Parathyroid adenoma (tissue), 2 donors: ENCODE data around the gene BCHE.

Experiments
- H2AFZ ChIP-seq: fragments of 300-600 bp; sonication (generic); one replicate; pipeline ENCODE4 v1.7.0; 2017; ENCODE audit warnings: antibody characterized with exemption, mild to moderate bottlenecking
- H3K27ac ChIP-seq: fragments of 300-600 bp; sonication (generic); one replicate; pipeline ENCODE4 v1.7.0; 2017
- H3K27me3 ChIP-seq: fragments of 300-600 bp; sonication (generic); one replicate; pipeline ENCODE4 v1.7.0; 2017; ENCODE audit warnings: low read length; ENCODE audit not compliant: control insufficient read depth, insufficient read depth
- H3K36me3 ChIP-seq: fragments of 300-600 bp; sonication (generic); one replicate; pipeline ENCODE4 v1.7.0; 2017; ENCODE audit warnings: low read length; ENCODE audit not compliant: control insufficient read depth, insufficient read depth
- H3K4me1 ChIP-seq: fragments of 300-600 bp; sonication (generic); one replicate; pipeline ENCODE4 v1.7.0; 2017; ENCODE audit warnings: control low read depth
- H3K4me2 ChIP-seq: fragments of 300-600 bp; sonication (generic); one replicate; pipeline ENCODE4 v1.7.0; 2017; ENCODE audit warnings: low read length
- H3K4me3 ChIP-seq: fragments of 300-600 bp; sonication (generic); one replicate; pipeline ENCODE4 v1.7.0; 2017; ENCODE audit warnings: low read depth, low read length
- H3K79me2 ChIP-seq: fragments of 300-600 bp; sonication (generic); one replicate; pipeline ENCODE4 v1.7.0; 2017; ENCODE audit warnings: control low read depth
- H3K9ac ChIP-seq: fragments of 300-600 bp; sonication (generic); one replicate; pipeline ENCODE4 v1.7.0; 2017; ENCODE audit warnings: mild to moderate bottlenecking
- H3K9me3 ChIP-seq: fragments of 300-600 bp; sonication (generic); one replicate; pipeline ENCODE4 v1.7.0; 2017; ENCODE audit warnings: low read length; ENCODE audit not compliant: control insufficient read depth
- TF ChIP-seq, protein P1 (sequence below): fragments of 300-600 bp; sonication (generic); IDR thresholded peaks from one replicate; pipeline ENCODE4 v1.7.0; 2017; ENCODE audit warnings: antibody characterized with exemption, mild to moderate bottlenecking
- donor health status: primary hyperparathyroidism.

BCHE gene

DNA sequence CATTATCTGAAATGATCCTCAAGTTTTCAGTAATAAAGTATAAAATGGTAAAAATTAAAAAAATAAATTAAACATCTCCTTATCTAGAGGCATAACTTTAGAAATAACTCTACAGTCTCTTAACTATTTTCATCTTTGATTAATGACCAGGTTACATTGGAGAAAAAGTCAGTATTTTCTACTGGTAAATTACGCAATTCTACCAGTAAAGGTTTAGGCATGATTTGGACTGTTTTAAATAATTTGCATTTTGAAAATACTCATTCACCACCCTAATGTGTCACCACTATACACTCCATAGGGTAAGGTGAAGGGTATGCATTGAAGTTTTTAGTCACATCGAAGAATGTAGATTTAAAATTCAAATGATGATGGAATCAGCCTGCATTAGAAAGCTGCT is 45.9 kb upstream of the BCHE start:
- Histone ChIP-seq H3K27me3 (no peaks in the 10 kb centered on the region), H3K4me1 (no peaks in the 10 kb centered on the region), H3K79me2 (no peaks in the 10 kb centered on the region), H3K9ac (no peak overlapping the region), H3K36me3 (no peaks in the 10 kb centered on the region), H3K4me3 (no peak overlapping the region), H3K27ac (no peak overlapping the region), H3K4me2 (no peak overlapping the region), H2AFZ (no peak overlapping the region), H3K9me3 (no peaks in the 10 kb centered on the region)
- TF ChIP-seq, protein P1, sequence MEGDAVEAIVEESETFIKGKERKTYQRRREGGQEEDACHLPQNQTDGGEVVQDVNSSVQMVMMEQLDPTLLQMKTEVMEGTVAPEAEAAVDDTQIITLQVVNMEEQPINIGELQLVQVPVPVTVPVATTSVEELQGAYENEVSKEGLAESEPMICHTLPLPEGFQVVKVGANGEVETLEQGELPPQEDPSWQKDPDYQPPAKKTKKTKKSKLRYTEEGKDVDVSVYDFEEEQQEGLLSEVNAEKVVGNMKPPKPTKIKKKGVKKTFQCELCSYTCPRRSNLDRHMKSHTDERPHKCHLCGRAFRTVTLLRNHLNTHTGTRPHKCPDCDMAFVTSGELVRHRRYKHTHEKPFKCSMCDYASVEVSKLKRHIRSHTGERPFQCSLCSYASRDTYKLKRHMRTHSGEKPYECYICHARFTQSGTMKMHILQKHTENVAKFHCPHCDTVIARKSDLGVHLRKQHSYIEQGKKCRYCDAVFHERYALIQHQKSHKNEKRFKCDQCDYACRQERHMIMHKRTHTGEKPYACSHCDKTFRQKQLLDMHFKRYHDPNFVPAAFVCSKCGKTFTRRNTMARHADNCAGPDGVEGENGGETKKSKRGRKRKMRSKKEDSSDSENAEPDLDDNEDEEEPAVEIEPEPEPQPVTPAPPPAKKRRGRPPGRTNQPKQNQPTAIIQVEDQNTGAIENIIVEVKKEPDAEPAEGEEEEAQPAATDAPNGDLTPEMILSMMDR: no peak

DNA sequence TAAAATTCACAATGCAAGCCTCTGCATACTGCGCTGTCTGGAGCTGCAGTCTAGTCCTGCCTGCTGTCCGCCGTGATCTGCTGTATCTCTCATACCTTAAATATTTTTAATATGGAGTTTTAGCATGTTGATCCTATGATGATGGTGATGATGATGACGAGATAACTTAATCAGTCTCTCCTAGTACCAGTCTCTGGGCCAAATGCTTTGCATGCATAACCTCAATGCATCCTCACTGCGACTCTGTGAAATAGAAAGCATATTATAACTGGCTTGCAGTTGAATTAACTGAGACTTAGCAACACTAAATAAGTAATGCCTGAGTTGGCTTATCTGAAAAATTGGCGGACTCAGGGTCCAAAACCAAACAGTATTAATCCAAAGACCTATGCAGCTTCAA is 38.4 kb upstream of the BCHE start:
- H3K36me3 ChIP-seq: no peaks in the 10 kb centered on the region
- no peak overlapping the region for H3K4me3 ChIP-seq
- H3K9me3 ChIP-seq: no peaks in the 10 kb centered on the region
- H3K27me3 ChIP-seq: no peaks in the 10 kb centered on the region
- TF ChIP-seq, protein P1: no peak
- H3K4me1 ChIP-seq: no peaks in the 10 kb centered on the region
- H3K79me2 ChIP-seq: no peaks in the 10 kb centered on the region
- no peak overlapping the region for H2AFZ ChIP-seq
- no peak overlapping the region for H3K27ac ChIP-seq
- no peak overlapping the region for H3K4me2 ChIP-seq
- H3K9ac ChIP-seq: no peak overlapping the region

DNA sequence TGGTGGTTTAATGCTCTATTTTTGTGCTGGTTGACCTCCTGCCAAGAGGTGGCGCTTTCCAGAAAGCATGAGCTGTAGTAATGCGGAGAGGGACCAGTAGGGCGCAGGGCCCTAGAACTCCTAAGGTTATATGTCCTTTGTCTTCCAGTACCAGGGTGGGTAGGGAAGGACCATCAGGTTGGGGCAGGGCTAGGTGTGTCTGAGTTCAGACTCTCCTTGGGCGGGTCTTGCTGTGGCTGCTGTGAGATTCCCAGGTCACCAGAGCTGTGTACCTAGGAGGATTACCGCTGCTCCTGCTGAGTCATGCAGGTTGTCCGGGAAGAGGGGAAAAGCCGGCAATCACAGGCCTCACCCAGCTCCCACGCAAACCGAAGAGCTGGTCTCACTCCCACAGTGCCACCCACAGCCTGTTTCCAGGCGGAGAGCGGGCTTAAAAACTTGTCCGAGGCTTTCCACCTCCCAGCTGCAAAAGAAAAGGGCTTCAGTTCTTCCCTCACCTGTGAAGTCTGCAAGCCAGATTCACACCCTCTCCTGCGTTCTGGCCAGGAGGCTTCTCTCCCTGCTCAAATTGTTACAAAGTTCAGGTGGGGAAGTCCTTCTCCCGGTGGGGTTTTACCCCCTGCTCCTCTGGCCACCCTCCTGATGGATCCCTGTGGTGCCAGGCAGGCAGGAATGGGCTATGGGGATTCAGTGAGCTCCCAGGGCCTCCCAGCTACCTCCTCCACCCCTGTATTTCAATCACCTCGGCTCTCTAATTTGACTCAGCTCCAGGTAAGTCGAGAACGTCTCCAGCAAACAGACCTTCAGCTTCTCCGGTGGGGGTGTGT is 37.7 kb upstream of the BCHE start:
- Histone ChIP-seq H2AFZ (no peak overlapping the region), H3K79me2 (no peaks in the 10 kb centered on the region)
- TF ChIP-seq, protein P1: no peak

DNA sequence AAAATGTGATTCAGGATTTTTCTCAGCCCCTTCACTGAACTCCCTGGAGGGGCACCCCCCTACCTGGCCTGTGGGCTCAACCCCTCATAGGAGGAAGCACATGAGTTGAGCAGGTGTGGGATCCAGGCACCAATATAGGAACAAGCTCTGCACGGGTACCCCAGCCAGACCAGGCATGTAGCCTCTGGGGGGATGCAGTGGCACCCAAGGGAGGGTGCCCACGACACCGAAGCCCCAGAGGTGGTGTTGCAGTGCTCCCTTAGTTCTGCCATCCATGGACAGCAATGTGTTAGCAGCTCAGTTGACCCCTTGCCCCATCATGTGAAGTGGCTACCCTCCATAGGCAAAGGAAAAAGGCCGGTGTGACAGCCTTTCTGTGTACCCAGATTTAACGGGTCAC is 30.9 kb upstream of the BCHE start:
- TF ChIP-seq, protein P1: no peak
- no peak overlapping the region for H3K4me3 ChIP-seq
- no peaks in the 10 kb centered on the region for H3K79me2 ChIP-seq
- H2AFZ ChIP-seq: no peak overlapping the region
- H3K27me3 ChIP-seq: no peaks in the 10 kb centered on the region
- no peak overlapping the region for H3K4me2 ChIP-seq
- H3K27ac ChIP-seq: no peak overlapping the region
- no peaks in the 10 kb centered on the region for H3K36me3 ChIP-seq
- no peaks in the 10 kb centered on the region for H3K4me1 ChIP-seq
- no peaks in the 10 kb centered on the region for H3K9me3 ChIP-seq
- no peak overlapping the region for H3K9ac ChIP-seq

More for the DNA sequence above, 37.7 kb upstream of the BCHE start:
- Histone ChIP-seq H3K9ac (no peak overlapping the region), H3K9me3 (no peaks in the 10 kb centered on the region), H3K27ac (no peak overlapping the region), H3K4me3 (no peak overlapping the region), H3K36me3 (no peaks in the 10 kb centered on the region), H3K4me2 (no peak overlapping the region), H3K27me3 (no peaks in the 10 kb centered on the region), H3K4me1 (no peaks in the 10 kb centered on the region)

DNA sequence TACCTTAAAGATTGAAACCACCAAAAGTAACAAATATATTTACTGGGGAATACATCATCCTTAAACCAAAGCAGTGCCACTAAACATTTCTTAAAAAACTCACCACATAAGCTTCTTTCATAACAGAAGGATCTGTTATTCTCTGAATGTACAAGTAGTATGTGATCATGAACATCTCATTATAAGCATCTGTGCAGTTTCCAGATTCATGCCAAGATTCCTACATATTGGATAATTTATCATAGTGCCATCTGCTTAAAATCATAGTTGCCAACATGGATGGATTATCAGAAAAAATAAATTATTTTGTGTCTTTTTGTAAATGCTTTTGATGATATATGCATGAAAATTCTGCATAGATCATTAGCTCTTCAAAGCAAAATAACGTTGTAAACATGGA is 21.8 kb upstream of the BCHE start:
- Histone ChIP-seq H3K27me3 (no peaks in the 10 kb centered on the region), H3K36me3 (no peaks in the 10 kb centered on the region), H2AFZ (no peak overlapping the region)

More for the DNA sequence above, 21.8 kb upstream of the BCHE start:
- no peaks in the 10 kb centered on the region for H3K4me1 ChIP-seq
- H3K4me3 ChIP-seq: no peak overlapping the region
- no peak overlapping the region for H3K4me2 ChIP-seq
- H3K27ac ChIP-seq: no peak overlapping the region
- H3K9me3 ChIP-seq: no peaks in the 10 kb centered on the region
- TF ChIP-seq, protein P1: no peak
- H3K9ac ChIP-seq: no peak overlapping the region
- H3K79me2 ChIP-seq: no peaks in the 10 kb centered on the region
